CD14-positive monocyte (primary cell): Measurements from ENCODE around the gene R3HDM4. TPM values are rescaled to one million over a fixed set of nuclear protein-coding genes. Genes with fewer than 3 reads are reported as not detected.
"Not testable (repeated sequence)": the region's sequence is repeated elsewhere in the genome, so short reads cannot be mapped to it uniquely, and the experiment has no call there.

Experiments used
- DNase-seq, 3 donors: peaks; one replicate each; pipeline ENCODE4 v3.0.0-alpha.2; 2011 to 2022
- H2AFZ ChIP-seq: 2 replicates; pipeline ENCODE4 v1.6.0; 2012; ENCODE audit warnings: mild to moderate bottlenecking, low read depth, low read length, inconsistent platforms; ENCODE audit not compliant: insufficient read depth, poor library complexity, severe bottlenecking
- H3K27ac ChIP-seq, 2 donors: 1 replicate in 1 of 2; 2 replicates in 1 of 2; pipeline ENCODE4 v1.5.1; 2012 to 2013; ENCODE audit warnings: low read length in 2 of 2, control low read depth in 1 of 2, inconsistent platforms in 1 of 2, low read depth in 1 of 2, mild to moderate bottlenecking in 1 of 2
- H3K27me3 ChIP-seq, 2 donors: one replicate each; pipeline versions ENCODE4 v1.6.0 to v1.6.1; 2011 to 2013; ENCODE audit warnings: low read length in 2 of 2; ENCODE audit not compliant: control insufficient read depth in 2 of 2, insufficient read depth in 2 of 2
- H3K36me3 ChIP-seq, 2 donors: replicated peaks in 1 of 2; 1 replicate in 1 of 2; 2 replicates in 1 of 2; pipeline versions ENCODE4 v1.5.1 to v1.6.1; 2012 to 2013; ENCODE audit warnings: low read length in 2 of 2, control low read depth in 1 of 2, inconsistent platforms in 1 of 2, mild to moderate bottlenecking in 1 of 2; ENCODE audit not compliant: insufficient read depth in 2 of 2, control insufficient read depth in 1 of 2
- H3K4me1 ChIP-seq, 2 donors: 1 replicate in 1 of 2; 2 replicates in 1 of 2; pipeline versions ENCODE4 v1.5.1 to v1.6.1; 2012 to 2013; ENCODE audit warnings: low read length in 2 of 2, control low read depth in 1 of 2, inconsistent platforms in 1 of 2, mild to moderate bottlenecking in 1 of 2, moderate library complexity in 1 of 2; ENCODE audit not compliant: insufficient read depth in 2 of 2, control insufficient read depth in 1 of 2
- H3K4me2 ChIP-seq: replicated peaks from 2 replicates; pipeline ENCODE3; 2012; ENCODE audit warnings: low read length, moderate library complexity, mild to moderate bottlenecking; ENCODE audit not compliant: poor library complexity, severe bottlenecking; ENCODE audit errors: extremely low read depth
- H3K4me3 ChIP-seq, 3 experiments: fragments of 200-600 bp in 1 of 3; sonication (generic) in 1 of 3; replicated peaks in 1 of 3; 1 replicate in 2 of 3; 2 replicates in 1 of 3; pipeline ENCODE4 v1.5.1; 2011 to 2013; ENCODE audit warnings: low read length in 3 of 3, mild to moderate bottlenecking in 3 of 3, control low read depth in 2 of 3, low read depth in 2 of 3, inconsistent platforms in 1 of 3, moderate library complexity in 1 of 3
- H3K79me2 ChIP-seq: 2 replicates; pipeline ENCODE4 v1.6.0; 2012; ENCODE audit warnings: mild to moderate bottlenecking, control low read depth, inconsistent platforms, low read length, moderate library complexity; ENCODE audit not compliant: insufficient read depth
- H3K9ac ChIP-seq: 2 replicates; pipeline ENCODE4 v1.6.0; 2017; ENCODE audit warnings: low read length, mild to moderate bottlenecking; ENCODE audit not compliant: insufficient read depth, poor library complexity, severe bottlenecking
- H3K9me3 ChIP-seq, 2 donors: replicated peaks in 1 of 2; 1 replicate in 1 of 2; 2 replicates in 1 of 2; pipeline versions ENCODE4 v1.5.1 to v1.6.1; 2012 to 2013; ENCODE audit warnings: low read length in 2 of 2, control low read depth in 1 of 2; ENCODE audit not compliant: control insufficient read depth in 1 of 2, insufficient read depth in 1 of 2
- H4K20me1 ChIP-seq: 2 replicates; pipeline ENCODE4 v1.6.0; 2012; ENCODE audit warnings: mild to moderate bottlenecking, low read length, control low read depth, moderate library complexity; ENCODE audit not compliant: insufficient read depth
- H3K27ac Mint-ChIP-seq, 7 donors: one replicate each; pipeline ENCODE4 v1.8.0; 2020; ENCODE audit warnings: mild to moderate bottlenecking in 7 of 7, mixed read lengths in 7 of 7, moderate library complexity in 6 of 7, inconsistent platforms in 2 of 7
- H3K27me3 Mint-ChIP-seq, 3 donors: one replicate each; pipeline ENCODE4 v1.8.0; 2021 to 2022; ENCODE audit warnings: low read depth in 3 of 3, mild to moderate bottlenecking in 3 of 3, mixed read lengths in 3 of 3, moderate library complexity in 3 of 3, inconsistent platforms in 1 of 3
- H3K36me3 Mint-ChIP-seq, 2 donors: one replicate each; pipeline ENCODE4 v1.8.0; 2020; ENCODE audit warnings: mixed read lengths in 2 of 2, inconsistent platforms in 1 of 2, mild to moderate bottlenecking in 1 of 2
- H3K4me1 Mint-ChIP-seq: one replicate; pipeline ENCODE4 v1.8.0; 2020; ENCODE audit warnings: mild to moderate bottlenecking, mixed read lengths
- H3K4me3 Mint-ChIP-seq, 2 donors: one replicate each; pipeline ENCODE4 v1.8.0; 2020; ENCODE audit warnings: mild to moderate bottlenecking in 2 of 2, mixed read lengths in 2 of 2, moderate library complexity in 1 of 2
- H3K9me3 Mint-ChIP-seq, 7 donors: one replicate each; pipeline ENCODE4 v1.8.0; 2020 to 2022; ENCODE audit warnings: mixed read lengths in 7 of 7, mild to moderate bottlenecking in 6 of 7, moderate library complexity in 6 of 7, inconsistent platforms in 2 of 7
- WGBS: methylation state at CpG from one replicate; pipeline ENCODE4 v1.1.5; 2013; ENCODE audit warnings: missing lambda C conversion rate; ENCODE audit not compliant: insufficient coverage; 5-methylcytosine and 5-hydroxymethylcytosine counted together
- intact Hi-C, 2 donors: fragments of 100-400 bp; cut with micrococcal nuclease; formaldehyde crosslinking; loops; one replicate each; pipeline versions ENCODE4 v1.15.0 to v1.15.1; 2023
- polyA plus RNA-seq, 3 donors: library from polyadenylated mRNA; depleted of rRNA in 1 of 3; unstranded in 2 of 3; stranded (reverse) in 1 of 3; fragments of 300-500 nt in 2 of 3; fragments of >200 nt in 1 of 3; fragmentation: Illumina TruSeq in 2 of 3; gene quantifications; 1 replicate in 2 of 3; 2 replicates in 1 of 3; pipeline ENCODE4 v1.2.3, GENCODE V29; 2012 to 2021
- TF ChIP-seq, protein P1 (sequence below): fragments of 200-600 bp; IDR thresholded peaks from one replicate; pipeline ENCODE4 v1.8.0; 2022; ENCODE audit warnings: antibody characterized with exemption, mild to moderate bottlenecking

Gene R3HDM4
- polyA plus RNA-seq, 3 donors = 70.8 to 99.9 (median 78.7) TPM

DNA sequence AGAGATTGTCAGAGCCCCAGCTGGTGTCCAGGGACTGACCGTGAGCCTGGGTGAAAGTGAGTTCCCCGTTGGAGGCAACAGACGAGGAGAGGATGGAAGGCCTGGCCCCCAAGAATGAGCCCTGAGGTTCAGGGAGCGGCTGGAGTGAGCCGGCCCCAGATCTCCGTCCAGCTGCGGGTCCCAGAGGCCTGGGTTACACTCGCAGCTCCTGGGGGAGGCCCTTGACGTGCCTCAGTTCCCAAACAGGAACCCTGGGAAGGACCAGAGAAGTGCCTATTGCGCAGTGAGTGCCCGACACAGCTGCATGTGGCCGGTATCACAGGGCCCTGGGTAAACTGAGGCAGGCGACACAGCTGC, 62.1 kb downstream of the R3HDM4 start:
- H3K4me1 ChIP-seq = peaks cover 38 to 54% of the 10 kb centered on the region in 2 donors
- H3K27me3 Mint-ChIP-seq = peaks cover 16 to 37% (median 26%) of the 10 kb centered on the region in 3 donors
- peak overlapping the region; percentile 41 for H2AFZ ChIP-seq
- H3K27ac Mint-ChIP-seq = peak overlapping the region in 1 of 7 donors; percentile 75
- H3K9me3 Mint-ChIP-seq = peaks cover 0 to 2% (median 0%) of the 10 kb centered on the region in 7 donors
- H3K27me3 ChIP-seq = peaks cover 0 to 22% of the 10 kb centered on the region in 2 donors
- H3K4me1 Mint-ChIP-seq = peaks cover 45% of the 10 kb centered on the region
- 15% methylated on average over 13 of the region's 13 CpGs for WGBS
- no peak for DNase-seq
- peak overlapping the region; percentile 63 for H3K4me2 ChIP-seq
- no peaks in the 10 kb centered on the region for H3K36me3 Mint-ChIP-seq
- H3K27ac ChIP-seq = no peak overlapping the region
- H3K9ac ChIP-seq = peak overlapping the region; percentile 27
- TF ChIP-seq, protein P1, sequence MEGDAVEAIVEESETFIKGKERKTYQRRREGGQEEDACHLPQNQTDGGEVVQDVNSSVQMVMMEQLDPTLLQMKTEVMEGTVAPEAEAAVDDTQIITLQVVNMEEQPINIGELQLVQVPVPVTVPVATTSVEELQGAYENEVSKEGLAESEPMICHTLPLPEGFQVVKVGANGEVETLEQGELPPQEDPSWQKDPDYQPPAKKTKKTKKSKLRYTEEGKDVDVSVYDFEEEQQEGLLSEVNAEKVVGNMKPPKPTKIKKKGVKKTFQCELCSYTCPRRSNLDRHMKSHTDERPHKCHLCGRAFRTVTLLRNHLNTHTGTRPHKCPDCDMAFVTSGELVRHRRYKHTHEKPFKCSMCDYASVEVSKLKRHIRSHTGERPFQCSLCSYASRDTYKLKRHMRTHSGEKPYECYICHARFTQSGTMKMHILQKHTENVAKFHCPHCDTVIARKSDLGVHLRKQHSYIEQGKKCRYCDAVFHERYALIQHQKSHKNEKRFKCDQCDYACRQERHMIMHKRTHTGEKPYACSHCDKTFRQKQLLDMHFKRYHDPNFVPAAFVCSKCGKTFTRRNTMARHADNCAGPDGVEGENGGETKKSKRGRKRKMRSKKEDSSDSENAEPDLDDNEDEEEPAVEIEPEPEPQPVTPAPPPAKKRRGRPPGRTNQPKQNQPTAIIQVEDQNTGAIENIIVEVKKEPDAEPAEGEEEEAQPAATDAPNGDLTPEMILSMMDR = no peak
- H3K79me2 ChIP-seq = peaks cover 22% of the 10 kb centered on the region
- intact Hi-C loops = loop anchor here (5.0 kb wide), 2 partner anchors 34 to 79 kb away; no protein-coding TSS in a partner anchor
- H3K4me3 ChIP-seq = peak overlapping the region in 2 of 3 experiments; percentile 7 to 60
- H4K20me1 ChIP-seq = no peaks in the 10 kb centered on the region
- no peaks in the 10 kb centered on the region for H3K9me3 ChIP-seq
- H3K36me3 ChIP-seq = no peaks in the 10 kb centered on the region
- H3K4me3 Mint-ChIP-seq = peak overlapping the region; percentile 52 to 59

GRCh38 chr19:850221-850978, 62.6 kb downstream of the R3HDM4 start:
- Mint-ChIP-seq H3K4me3 (peak overlapping the region; percentile 52 to 59), H3K4me1 (peaks cover 50% of the 10 kb centered on the region), H3K9me3 (peaks cover 0 to 3% (median 0%) of the 10 kb centered on the region in 7 donors), H3K27me3 (peaks cover 20 to 43% (median 31%) of the 10 kb centered on the region in 3 donors), H3K27ac (peak overlapping the region in 2 of 7 donors; percentile 75 to 82), H3K36me3 (peaks cover 0 to 2% of the 10 kb centered on the region in 2 donors)
- peak in 2 of 3 donors; percentile 47 to 49 for DNase-seq
- peak overlapping the region; percentile 27 for H3K9ac ChIP-seq
- intact Hi-C loops = loop anchor here (5.0 kb wide), 2 partner anchors 33 to 78 kb away; no protein-coding TSS in a partner anchor
- H3K4me3 ChIP-seq = peak overlapping the region in 2 of 3 experiments; percentile 7 to 60
- TF ChIP-seq, protein P1 = no peak
- H3K4me1 ChIP-seq = peaks cover 38 to 54% of the 10 kb centered on the region in 2 donors
- peak overlapping the region; percentile 63 for H3K4me2 ChIP-seq
- 5% methylated on average over 20 of the region's 28 CpGs for WGBS
- no peak overlapping the region for H3K27ac ChIP-seq
- no peaks in the 10 kb centered on the region for H3K9me3 ChIP-seq
- no peaks in the 10 kb centered on the region for H4K20me1 ChIP-seq
- no peaks in the 10 kb centered on the region for H3K36me3 ChIP-seq
- peaks cover 0 to 22% of the 10 kb centered on the region in 2 donors for H3K27me3 ChIP-seq
- H2AFZ ChIP-seq = peak overlapping the region; percentile 41
- peaks cover 22% of the 10 kb centered on the region for H3K79me2 ChIP-seq

GRCh38 chr19:849195-849594, 63.8 kb downstream of the R3HDM4 start:
- DNase-seq, H3K4me3 Mint-ChIP-seq, H4K20me1 ChIP-seq, H3K9me3 Mint-ChIP-seq, H3K9me3 ChIP-seq, H3K4me2 ChIP-seq, H3K9ac ChIP-seq, H3K36me3 Mint-ChIP-seq, H3K27ac Mint-ChIP-seq, H3K36me3 ChIP-seq, H2AFZ ChIP-seq, H3K4me3 ChIP-seq, H3K27ac ChIP-seq, intact Hi-C loops: not testable (repeated sequence)
- peaks cover 23% of the 10 kb centered on the region for H3K79me2 ChIP-seq
- Mint-ChIP-seq H3K4me1 (peaks cover 58% of the 10 kb centered on the region), H3K27me3 (peaks cover 32 to 54% (median 40%) of the 10 kb centered on the region in 3 donors)
- H3K27me3 ChIP-seq = peaks cover 0 to 27% of the 10 kb centered on the region in 2 donors
- 58% methylated on average over 6 of the region's 8 CpGs for WGBS
- H3K4me1 ChIP-seq = peaks cover 40 to 59% of the 10 kb centered on the region in 2 donors
